Chondrocyte (in vitro differentiated cells): Measurements from ENCODE around the gene MORN3. TPM values are rescaled to one million over a fixed set of nuclear protein-coding genes. Genes with fewer than 3 reads are reported as not detected.
"Not testable (repeated sequence)": the region's sequence is repeated elsewhere in the genome, so short reads cannot be mapped to it uniquely, and the experiment has no call there.

Source experiments
- DNase-seq: peaks from one replicate; pipeline ENCODE4 v3.0.0; 2021; ENCODE audit warnings: mixed read lengths, low spot score
- H3K27ac Mint-ChIP-seq: one replicate; pipeline ENCODE4 v1.8.0; 2021; ENCODE audit warnings: mild to moderate bottlenecking, moderate library complexity, mixed read lengths; ENCODE audit not compliant: unreplicated experiment
- H3K27me3 Mint-ChIP-seq: 2 replicates; pipeline ENCODE4 v1.8.0; 2021; ENCODE audit warnings: low read depth, mixed read lengths
- H3K36me3 Mint-ChIP-seq: 2 replicates; pipeline ENCODE4 v1.8.0; 2021; ENCODE audit warnings: low read depth, mixed read lengths
- H3K4me1 Mint-ChIP-seq: 2 replicates; pipeline ENCODE4 v1.8.0; 2021; ENCODE audit warnings: low read depth, mild to moderate bottlenecking, mixed read lengths
- H3K4me3 Mint-ChIP-seq: one replicate; pipeline ENCODE4 v1.8.0; 2021; ENCODE audit warnings: mild to moderate bottlenecking, moderate library complexity, mixed read lengths; ENCODE audit not compliant: unreplicated experiment
- H3K9me3 Mint-ChIP-seq: 2 replicates; pipeline ENCODE4 v1.8.0; 2021; ENCODE audit warnings: low read depth, mixed read lengths
- CTCF ChIP-seq: fragments of 200-600 bp; sonication (generic); IDR thresholded peaks from 2 replicates; pipeline ENCODE4 v1.5.0; 2021; ENCODE audit warnings: antibody characterized with exemption, mild to moderate bottlenecking, moderate library complexity
- total RNA-seq: library from RNA; stranded (reverse); gene quantifications from 3 replicates; pipeline ENCODE4 v1.2.1, GENCODE V29; 2021

Gene MORN3
- total RNA-seq, 1 donor from 2014 or later = 0.15 TPM

DNA sequence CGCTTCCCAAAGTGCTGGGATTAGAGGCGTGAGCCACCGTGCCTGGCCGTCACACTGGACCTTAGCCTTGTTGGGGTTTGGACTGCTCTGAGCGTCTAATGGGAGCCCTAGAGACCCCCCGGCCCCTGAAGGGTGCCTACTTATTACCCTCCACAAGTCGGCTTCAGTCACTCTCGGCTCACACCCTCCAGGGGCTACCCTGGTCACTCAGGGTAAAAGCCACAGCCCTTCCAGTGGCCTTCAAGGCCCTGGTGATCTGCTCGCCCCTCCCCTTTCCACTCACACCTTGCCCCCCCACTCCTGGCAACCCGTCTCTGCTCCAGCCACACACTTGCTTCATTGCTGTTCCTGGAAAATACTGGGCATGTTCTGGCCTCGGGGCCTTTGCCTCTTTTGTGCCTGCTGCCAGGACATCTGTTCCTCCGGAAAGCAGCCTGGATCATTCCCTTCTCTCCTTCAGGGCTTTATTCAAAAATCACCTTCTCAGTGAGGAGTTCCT lies 3.6 kb upstream of the MORN3 start:
- peak overlapping the region; percentile 75 for H3K4me3 Mint-ChIP-seq
- peaks cover 6% of the 10 kb centered on the region for H3K4me1 Mint-ChIP-seq

DNA sequence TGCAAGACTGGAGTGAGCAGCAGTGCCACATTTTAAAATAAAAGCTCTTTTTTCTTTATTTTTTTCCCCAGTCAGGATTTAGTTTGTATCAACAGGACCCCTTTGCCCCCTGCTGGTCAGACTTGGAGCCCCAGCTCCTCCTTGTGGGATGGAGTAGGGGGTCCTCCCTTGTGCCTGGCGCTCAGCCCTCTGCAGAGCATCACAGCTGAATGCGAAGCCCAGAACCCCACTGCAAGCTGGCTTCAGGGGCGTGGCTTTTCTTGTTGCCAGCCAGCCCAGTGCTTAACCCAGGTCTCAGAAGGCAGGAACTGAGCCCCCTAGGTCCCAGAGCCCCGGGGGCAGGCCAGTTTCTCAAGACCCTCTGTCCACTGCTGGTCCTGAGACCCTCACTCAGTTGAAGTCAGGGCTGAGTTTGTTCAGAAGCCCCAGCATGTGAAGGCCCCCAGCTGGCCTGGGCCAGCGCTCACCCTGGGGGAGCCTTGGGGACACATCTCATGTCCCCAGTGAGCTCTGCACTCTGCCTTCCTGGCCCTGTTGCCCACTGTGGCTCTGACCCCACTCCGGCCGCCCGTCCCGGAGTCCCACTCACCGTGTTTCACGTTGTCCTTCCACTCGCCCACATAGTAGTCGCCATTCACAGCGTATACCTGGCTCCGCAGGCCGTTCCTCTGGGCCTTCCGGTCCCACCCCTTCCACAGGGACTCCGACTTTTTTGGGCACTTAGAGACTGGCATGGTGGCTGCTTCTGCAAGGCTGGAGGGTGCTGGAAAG lies 519 bp downstream of the MORN3 start:
- Mint-ChIP-seq H3K4me3 (no peak overlapping the region), H3K4me1 (peaks cover 6% of the 10 kb centered on the region), H3K36me3 (no peaks in the 10 kb centered on the region), H3K27ac (no peak overlapping the region), H3K27me3 (no peaks in the 10 kb centered on the region), H3K9me3 (no peaks in the 10 kb centered on the region)
- no peak for DNase-seq
- TF ChIP-seq CTCF = peak; percentile 80

More for the DNA sequence above, 3.6 kb upstream of the MORN3 start:
- no peaks in the 10 kb centered on the region for H3K9me3 Mint-ChIP-seq
- H3K27me3 Mint-ChIP-seq = no peaks in the 10 kb centered on the region
- TF ChIP-seq CTCF = no peak
- H3K27ac Mint-ChIP-seq = no peak overlapping the region
- H3K36me3 Mint-ChIP-seq = no peaks in the 10 kb centered on the region
- no peak for DNase-seq

GRCh38 chr12:121666829-121667228 lies 2.6 kb downstream of the MORN3 start:
- not testable (repeated sequence) for H3K4me3 Mint-ChIP-seq, H3K27ac Mint-ChIP-seq, H3K9me3 Mint-ChIP-seq, H3K27me3 Mint-ChIP-seq, DNase-seq, H3K4me1 Mint-ChIP-seq, H3K36me3 Mint-ChIP-seq

GRCh38 chr12:121663610-121663929 lies 5.9 kb downstream of the MORN3 start:
- no peak for DNase-seq
- Mint-ChIP-seq H3K36me3 (no peaks in the 10 kb centered on the region), H3K4me3 (no peak overlapping the region), H3K27me3 (no peaks in the 10 kb centered on the region), H3K9me3 (no peaks in the 10 kb centered on the region), H3K4me1 (peaks cover 5% of the 10 kb centered on the region), H3K27ac (no peak overlapping the region)
- no peak for TF ChIP-seq CTCF

DNA sequence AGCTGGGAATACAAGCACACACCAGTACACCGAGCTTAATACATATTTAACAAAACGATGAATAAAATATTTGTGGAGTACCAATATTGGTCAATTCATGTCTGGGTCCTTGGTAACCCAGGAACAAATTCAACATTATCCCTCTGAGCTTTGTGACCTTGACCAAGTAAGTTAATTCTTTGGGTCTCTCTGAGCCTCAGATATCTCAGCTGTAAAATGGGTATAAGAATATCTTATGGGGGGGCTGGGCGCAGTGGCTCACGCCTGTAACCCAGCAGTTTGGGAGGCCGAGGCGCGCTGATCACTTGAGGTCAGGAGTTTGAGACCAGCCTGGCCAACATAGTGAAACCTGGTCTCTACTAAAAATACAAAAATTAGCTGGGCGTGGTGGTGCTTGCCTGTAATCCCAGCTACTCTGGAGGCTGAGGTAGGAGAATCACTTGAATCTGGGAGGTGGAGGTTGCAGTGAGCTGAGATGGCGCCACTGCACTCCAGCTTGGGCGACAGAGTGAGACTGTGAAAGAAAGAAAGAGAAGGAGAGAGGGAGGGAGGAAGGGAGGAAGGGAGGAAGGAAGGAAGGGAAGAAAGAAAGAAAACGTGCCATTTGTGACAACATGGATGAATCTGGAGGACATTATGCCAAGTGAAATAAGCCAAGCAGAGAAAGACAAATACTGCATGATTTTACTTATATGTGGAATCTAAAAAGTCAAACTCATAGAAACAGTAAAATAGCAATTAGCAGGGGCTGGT lies 7.9 kb downstream of the MORN3 start:
- not testable (repeated sequence) for H3K9me3 Mint-ChIP-seq, H3K36me3 Mint-ChIP-seq, H3K27me3 Mint-ChIP-seq, H3K4me1 Mint-ChIP-seq, H3K4me3 Mint-ChIP-seq, H3K27ac Mint-ChIP-seq, DNase-seq

- Mint-ChIP-seq H3K27me3 (no peaks in the 10 kb centered on the region), H3K9me3 (no peaks in the 10 kb centered on the region), H3K4me3 (no peak overlapping the region), H3K27ac (no peak overlapping the region), H3K4me1 (peaks cover 5% of the 10 kb centered on the region), H3K36me3 (no peaks in the 10 kb centered on the region)
- no peak for DNase-seq
- TF ChIP-seq CTCF = no peak
These were observed 12.0 kb downstream of the MORN3 start for GRCh38 chr12:121657305-121658008.
